Smooth muscle cell (in vitro differentiated cells): ENCODE results near the gene OR8G1. TPM values are rescaled to one million over a fixed set of nuclear protein-coding genes. Genes with fewer than 3 reads are reported as not detected.

Experiments used
- DNase-seq: peaks from one replicate; lab custom pipeline; 2025; ENCODE audit not compliant: unreplicated experiment; lab: John Stamatoyannopoulos, UW
- H2AFZ ChIP-seq: fragments of 200-600 bp; sonication (generic); 2 replicates; pipeline ENCODE4 v1.6.0; 2016; ENCODE audit warnings: antibody characterized with exemption, low read depth, mild to moderate bottlenecking
- H3F3A ChIP-seq: fragments of 200-600 bp; sonication (generic); 2 replicates; pipeline ENCODE4 v1.6.0; 2017; ENCODE audit warnings: antibody characterized with exemption, low read depth
- H3K27ac ChIP-seq: fragments of 200-600 bp; sonication (generic); 2 replicates; pipeline ENCODE4 v1.5.1; 2016; ENCODE audit warnings: low read depth, mild to moderate bottlenecking
- H3K27me3 ChIP-seq: fragments of 200-600 bp; sonication (generic); 2 replicates; pipeline ENCODE4 v1.6.1; 2016; ENCODE audit warnings: low read depth, mild to moderate bottlenecking
- H3K36me3 ChIP-seq: fragments of 200-600 bp; sonication (generic); 2 replicates; pipeline ENCODE4 v1.5.1; 2016; ENCODE audit warnings: low read depth
- H3K4me1 ChIP-seq: fragments of 200-600 bp; sonication (generic); 2 replicates; pipeline ENCODE4 v1.5.1; 2016; ENCODE audit warnings: low read depth
- H3K4me2 ChIP-seq: fragments of 200-600 bp; sonication (generic); 2 replicates; pipeline ENCODE4 v1.6.0; 2016; ENCODE audit warnings: mild to moderate bottlenecking
- H3K4me3 ChIP-seq: fragments of 200-600 bp; sonication (generic); 2 replicates; pipeline ENCODE4 v1.5.1; 2016; ENCODE audit warnings: mild to moderate bottlenecking
- H3K79me2 ChIP-seq: fragments of 200-600 bp; sonication (generic); 2 replicates; pipeline ENCODE4 v1.6.0; 2016; ENCODE audit warnings: low read depth, mild to moderate bottlenecking
- H3K9ac ChIP-seq: fragments of 200-600 bp; sonication (generic); 2 replicates; pipeline ENCODE4 v1.6.0; 2016; ENCODE audit warnings: low read depth
- H3K9me3 ChIP-seq: fragments of 200-600 bp; sonication (generic); replicated peaks from 2 replicates; pipeline ENCODE4 v1.5.1; 2016; ENCODE audit warnings: low read depth
- H4K20me1 ChIP-seq: fragments of 200-600 bp; sonication (generic); 2 replicates; pipeline ENCODE4 v1.6.0; 2016; ENCODE audit warnings: low read depth
- CTCF ChIP-seq: fragments of 200-600 bp; sonication (generic); IDR thresholded peaks from 2 replicates; pipeline ENCODE4 v1.5.1; 2017; ENCODE audit warnings: borderline replicate concordance, mild to moderate bottlenecking, antibody characterized with exemption; ENCODE audit not compliant: insufficient read depth, poor library complexity, severe bottlenecking
- whole genome bisulfite sequencing: methylation state at CpG from one replicate; pipeline ENCODE4 v1.1.7; 2016; ENCODE audit warnings: low lambda C conversion rate; 5-methylcytosine and 5-hydroxymethylcytosine counted together
- polyA plus RNA-seq: library from polyadenylated mRNA; unstranded; fragments of >200 nt; fragmentation: Nextera tagmentation; extraction: Ambion mirVana; gene quantifications from 2 replicates; pipeline ENCODE4 v1.2.1, GENCODE V29; 2016
- total RNA-seq: library from RNA; depleted of rRNA; stranded (reverse); fragments of >200 nt; gene quantifications from 2 replicates; pipeline ENCODE4 v1.2.3, GENCODE V29; 2014

Gene OR8G1
- total and polyA plus RNA-seq, 2 experiments from 2014 or later, result not detected

- no peak for TF ChIP-seq CTCF
- H3K36me3 ChIP-seq, result no peaks in the 10 kb centered on the region
- H3K9me3 ChIP-seq, result no peaks in the 10 kb centered on the region
- WGBS, result 72% methylated on average over 2 of the region's 2 CpGs
- no peaks in the 10 kb centered on the region for H3F3A ChIP-seq
- no peak overlapping the region for H3K4me3 ChIP-seq
- DNase-seq, result no peak
- no peaks in the 10 kb centered on the region for H4K20me1 ChIP-seq
- H3K27me3 ChIP-seq, result no peaks in the 10 kb centered on the region
- no peak overlapping the region for H3K27ac ChIP-seq
- no peaks in the 10 kb centered on the region for H3K79me2 ChIP-seq
- no peak overlapping the region for H2AFZ ChIP-seq
- H3K4me1 ChIP-seq, result no peaks in the 10 kb centered on the region
- H3K9ac ChIP-seq, result no peak overlapping the region
- no peak overlapping the region for H3K4me2 ChIP-seq
These were observed 37.4 kb downstream of the OR8G1 start for GRCh38 chr11:124278261-124278660.

DNA sequence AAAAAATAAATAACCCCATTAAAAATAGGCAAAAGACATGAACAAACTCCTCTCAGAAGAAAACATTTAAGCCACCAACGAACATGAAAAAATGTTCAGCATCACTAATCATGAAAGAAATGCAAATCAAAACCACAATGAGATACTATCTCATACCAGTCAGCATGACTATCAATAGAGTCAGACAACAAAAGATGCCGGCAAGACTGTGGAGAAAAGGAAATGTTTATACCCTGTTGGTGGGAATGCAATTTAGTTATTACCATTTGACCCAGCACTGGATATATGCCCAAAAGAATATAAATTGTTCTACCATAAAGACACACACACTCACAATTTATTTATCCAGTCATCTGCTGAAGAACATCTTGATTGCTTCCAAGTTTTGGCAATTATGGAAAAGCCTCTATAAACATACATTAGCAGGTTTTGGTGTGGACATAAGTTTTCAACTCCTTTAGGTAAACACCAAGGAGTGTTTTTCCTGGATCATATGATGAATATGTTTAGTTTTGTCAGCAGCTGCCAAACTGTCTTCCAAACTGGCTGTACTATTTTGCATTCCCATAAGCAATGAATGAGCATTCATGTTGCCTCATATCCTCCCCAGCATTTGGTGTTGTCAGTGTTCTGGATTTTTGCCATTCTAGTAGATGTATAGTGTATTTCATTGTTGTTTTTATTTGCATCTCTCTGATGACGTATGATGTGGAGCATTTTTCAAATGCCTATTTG is 44.9 kb downstream of the OR8G1 start:
- Histone ChIP-seq H4K20me1 (no peaks in the 10 kb centered on the region), H2AFZ (no peak overlapping the region), H3K27me3 (no peaks in the 10 kb centered on the region), H3K79me2 (no peaks in the 10 kb centered on the region), H3K9ac (no peak overlapping the region), H3K4me1 (no peaks in the 10 kb centered on the region), H3K9me3 (peaks cover 2% of the 10 kb centered on the region), H3K27ac (no peak overlapping the region), H3F3A (no peaks in the 10 kb centered on the region), H3K4me3 (no peak overlapping the region), H3K36me3 (no peaks in the 10 kb centered on the region), H3K4me2 (no peak overlapping the region)
- DNase-seq, result no peak
- no peak for TF ChIP-seq CTCF
- WGBS, result 49% methylated on average over 3 of the region's 3 CpGs

GRCh38 chr11:124294687-124295086 is 53.8 kb downstream of the OR8G1 start:
- Histone ChIP-seq H3K4me3 (no peak overlapping the region), H3K27me3 (no peaks in the 10 kb centered on the region), H3K9ac (no peak overlapping the region), H3K4me2 (no peak overlapping the region), H3K27ac (no peak overlapping the region), H3K4me1 (no peaks in the 10 kb centered on the region), H3K36me3 (no peaks in the 10 kb centered on the region), H4K20me1 (no peaks in the 10 kb centered on the region), H3K9me3 (peaks cover 4% of the 10 kb centered on the region), H3F3A (no peaks in the 10 kb centered on the region), H3K79me2 (no peaks in the 10 kb centered on the region), H2AFZ (no peak overlapping the region)
- no peak for DNase-seq
- no peak for TF ChIP-seq CTCF
- 96% methylated on average over 1 of the region's 1 CpG for WGBS

DNA sequence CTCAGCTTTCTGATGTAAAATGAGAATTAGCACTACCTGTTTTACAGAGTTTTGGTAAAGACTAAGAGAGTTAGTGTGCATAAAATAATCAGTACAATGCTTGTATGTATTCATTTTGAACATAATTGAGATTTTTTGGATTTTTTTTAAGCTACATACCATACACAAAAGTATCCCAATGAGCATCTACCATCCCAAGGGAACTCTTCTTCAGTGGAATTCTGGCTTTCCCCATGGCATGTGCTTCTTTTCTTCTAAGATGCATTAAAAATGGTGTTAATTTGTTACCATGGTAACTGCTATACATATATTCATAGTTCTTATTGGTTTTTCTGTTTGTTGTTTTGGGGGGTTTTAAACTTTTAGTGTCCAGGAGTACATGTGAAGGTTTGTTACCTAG is 55.1 kb downstream of the OR8G1 start:
- H4K20me1 ChIP-seq, result no peaks in the 10 kb centered on the region
- no peak overlapping the region for H3K4me2 ChIP-seq
- no peaks in the 10 kb centered on the region for H3F3A ChIP-seq
- no peaks in the 10 kb centered on the region for H3K4me1 ChIP-seq
- no peaks in the 10 kb centered on the region for H3K9me3 ChIP-seq
- no peaks in the 10 kb centered on the region for H3K79me2 ChIP-seq
- no peaks in the 10 kb centered on the region for H3K27me3 ChIP-seq
- no peak overlapping the region for H2AFZ ChIP-seq
- no peak for DNase-seq
- no peak for TF ChIP-seq CTCF
- H3K9ac ChIP-seq, result no peak overlapping the region
- H3K4me3 ChIP-seq, result no peak overlapping the region
- no peak overlapping the region for H3K27ac ChIP-seq
- H3K36me3 ChIP-seq, result no peaks in the 10 kb centered on the region
